Measurements from ENCODE around the gene PTGFRN. TPM values are rescaled to one million over a fixed set of nuclear protein-coding genes. Genes with fewer than 3 reads are reported as not detected.

Gene PTGFRN
- total RNA-seq, 4 donors from 2014 or later, result 10.7 to 39.8 (median 28.5) TPM

DNA sequence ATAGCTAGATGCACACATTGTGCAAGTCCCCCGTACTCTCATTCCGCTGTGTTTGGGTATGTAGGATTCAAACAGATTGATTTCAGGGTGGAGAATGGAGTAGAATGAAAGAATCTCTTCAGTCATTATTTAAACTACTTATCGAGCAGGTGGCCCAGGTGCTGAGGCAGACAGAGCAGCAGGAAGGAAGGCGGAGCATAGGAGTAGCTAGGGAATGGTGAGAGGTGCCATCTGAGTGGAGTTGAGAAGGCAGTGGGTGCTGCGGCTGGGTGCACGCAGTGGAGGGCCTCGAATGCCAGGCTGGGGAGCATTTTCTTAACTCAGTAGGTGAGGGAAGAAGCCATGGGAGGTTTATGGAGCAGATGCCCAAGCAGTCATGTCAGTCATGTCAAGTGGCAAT, 46.7 kb downstream of the PTGFRN start:
- TF ChIP-seq, protein P1, sequence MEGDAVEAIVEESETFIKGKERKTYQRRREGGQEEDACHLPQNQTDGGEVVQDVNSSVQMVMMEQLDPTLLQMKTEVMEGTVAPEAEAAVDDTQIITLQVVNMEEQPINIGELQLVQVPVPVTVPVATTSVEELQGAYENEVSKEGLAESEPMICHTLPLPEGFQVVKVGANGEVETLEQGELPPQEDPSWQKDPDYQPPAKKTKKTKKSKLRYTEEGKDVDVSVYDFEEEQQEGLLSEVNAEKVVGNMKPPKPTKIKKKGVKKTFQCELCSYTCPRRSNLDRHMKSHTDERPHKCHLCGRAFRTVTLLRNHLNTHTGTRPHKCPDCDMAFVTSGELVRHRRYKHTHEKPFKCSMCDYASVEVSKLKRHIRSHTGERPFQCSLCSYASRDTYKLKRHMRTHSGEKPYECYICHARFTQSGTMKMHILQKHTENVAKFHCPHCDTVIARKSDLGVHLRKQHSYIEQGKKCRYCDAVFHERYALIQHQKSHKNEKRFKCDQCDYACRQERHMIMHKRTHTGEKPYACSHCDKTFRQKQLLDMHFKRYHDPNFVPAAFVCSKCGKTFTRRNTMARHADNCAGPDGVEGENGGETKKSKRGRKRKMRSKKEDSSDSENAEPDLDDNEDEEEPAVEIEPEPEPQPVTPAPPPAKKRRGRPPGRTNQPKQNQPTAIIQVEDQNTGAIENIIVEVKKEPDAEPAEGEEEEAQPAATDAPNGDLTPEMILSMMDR (IDR thresholded peaks at IDR 0.05), result no peak
- DNase-seq (ENCODE audit: low spot score) (no peak), ATAC-seq (ENCODE audit: low FRiP score) (no peak)

DNA sequence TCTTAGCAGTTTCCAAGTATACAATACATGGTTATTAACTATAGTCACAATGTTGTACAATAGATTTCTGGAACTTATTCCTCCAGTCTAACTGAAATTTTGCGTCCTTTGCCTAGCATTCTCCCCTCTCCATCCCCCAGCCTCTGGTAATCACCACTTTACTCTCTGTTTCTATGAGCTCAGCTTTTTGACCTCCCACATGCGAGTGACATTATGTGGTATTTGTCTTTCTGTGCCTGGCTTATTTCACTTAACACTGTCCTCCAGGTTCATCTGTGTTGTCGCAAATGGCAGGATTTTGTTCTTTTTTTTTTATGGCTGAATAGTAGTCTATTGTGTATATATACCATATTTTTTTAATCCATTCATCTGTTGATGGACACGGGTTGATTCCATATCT, 47.9 kb downstream of the PTGFRN start:
- TF ChIP-seq, protein P1 (IDR thresholded peaks at IDR 0.05), result no peak
- no peak for ATAC-seq (ENCODE audit: low FRiP score)
- no peak for DNase-seq (ENCODE audit: low spot score)

DNA sequence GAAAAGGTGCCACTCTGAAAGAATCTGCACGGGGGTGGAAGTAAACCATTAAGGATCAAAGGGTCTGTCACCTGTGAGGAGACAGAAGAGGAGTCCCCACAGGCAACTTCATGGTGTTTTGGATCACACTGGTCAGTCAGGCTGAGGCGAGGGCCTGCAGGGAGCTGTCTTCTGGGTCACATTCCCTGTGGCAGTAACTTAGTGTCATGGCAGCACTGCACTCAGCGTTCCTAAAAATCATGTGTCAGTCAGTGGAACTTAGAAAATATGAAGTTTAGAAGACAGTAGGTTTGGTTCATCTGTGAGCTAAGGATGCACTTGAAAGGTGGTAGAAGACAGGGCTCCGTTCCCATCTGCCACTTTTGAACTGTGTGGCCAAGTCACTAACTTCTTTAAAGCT, 48.4 kb downstream of the PTGFRN start:
- TF ChIP-seq, protein P1 (IDR thresholded peaks at IDR 0.05), result no peak
- ATAC-seq (ENCODE audit: low FRiP score) (no peak), DNase-seq (ENCODE audit: low spot score) (no peak)

DNA sequence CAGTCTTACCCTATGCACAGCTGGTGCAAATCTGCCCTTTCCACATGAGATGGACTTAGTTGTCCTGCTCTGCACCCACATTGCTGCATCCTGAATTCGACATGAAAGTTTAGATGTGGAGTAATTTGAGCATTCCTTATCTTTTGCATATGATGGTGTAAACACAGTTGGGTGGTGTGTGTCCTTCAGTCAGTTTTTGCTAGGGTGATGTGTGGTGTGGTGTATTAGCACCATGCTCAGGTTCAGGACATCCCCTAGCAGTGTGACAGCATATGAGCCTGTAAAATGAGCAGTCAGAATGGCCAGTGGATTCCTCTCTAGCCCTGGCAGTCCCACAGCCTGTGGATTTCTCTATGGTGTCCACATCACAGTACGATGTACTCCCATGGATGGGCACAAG, 49.3 kb downstream of the PTGFRN start:
- DNase-seq (ENCODE audit: low spot score), result no peak
- TF ChIP-seq, protein P1 (IDR thresholded peaks at IDR 0.05), result no peak
- ATAC-seq (ENCODE audit: low FRiP score), result no peak

DNA sequence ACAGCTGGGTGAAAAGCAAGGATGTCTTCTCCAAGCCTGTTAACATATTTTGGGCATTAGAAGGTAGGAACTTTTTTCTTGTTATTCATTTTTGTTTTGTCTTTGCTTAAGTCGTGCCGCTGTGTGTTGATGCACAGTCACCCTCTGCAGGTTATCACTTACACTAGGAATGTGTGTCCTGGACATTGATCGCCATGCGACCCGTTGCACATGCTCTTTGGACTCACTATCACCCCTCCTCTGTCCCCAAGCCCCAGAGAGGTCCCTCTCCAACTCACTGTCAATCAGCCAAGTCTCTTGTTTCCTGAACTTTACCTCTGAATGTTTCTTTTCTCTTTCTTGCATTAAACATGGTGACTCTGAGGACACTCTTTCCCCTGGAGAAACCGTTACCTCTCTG, 51.9 kb downstream of the PTGFRN start:
- TF ChIP-seq, protein P1 (IDR thresholded peaks at IDR 0.05), result no peak
- DNase-seq (ENCODE audit: low spot score) (no peak), ATAC-seq (ENCODE audit: low FRiP score) (no peak)

DNA sequence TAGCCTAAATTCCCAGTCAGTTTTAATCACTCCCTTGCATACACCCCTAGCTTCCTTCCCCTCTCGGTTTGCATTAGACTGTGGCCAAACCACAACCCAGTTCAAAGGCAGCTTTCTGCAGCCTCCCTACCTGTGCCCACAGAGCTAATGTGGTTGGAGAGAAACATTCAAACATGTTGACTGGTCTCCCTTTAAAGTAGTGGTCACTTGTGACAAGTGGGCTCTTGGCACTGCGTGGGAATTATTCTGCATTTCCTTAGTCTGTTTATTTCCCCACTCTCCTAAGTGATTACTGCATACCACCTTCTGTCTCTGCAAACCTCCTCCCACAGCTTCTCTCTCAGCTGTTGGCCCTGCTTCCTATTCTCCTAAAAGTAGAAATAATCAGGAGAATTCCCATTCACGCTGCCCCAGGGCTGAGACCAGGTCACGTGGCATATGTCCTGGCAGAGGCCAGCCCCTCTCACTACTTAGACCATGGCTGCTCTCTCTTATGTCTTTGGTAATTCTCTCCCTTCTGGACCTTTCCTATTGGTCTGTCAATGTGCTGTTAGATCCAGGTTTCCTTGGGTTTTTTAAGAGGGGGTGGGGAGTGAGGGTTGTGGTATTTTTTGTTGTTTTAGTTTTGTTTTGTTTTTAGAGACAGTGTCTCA, 53.4 kb downstream of the PTGFRN start:
- TF ChIP-seq, protein P1 (IDR thresholded peaks at IDR 0.05), result no peak
- DNase-seq (ENCODE audit: low spot score) (no peak), ATAC-seq (ENCODE audit: low FRiP score) (peak; percentile 31)

DNA sequence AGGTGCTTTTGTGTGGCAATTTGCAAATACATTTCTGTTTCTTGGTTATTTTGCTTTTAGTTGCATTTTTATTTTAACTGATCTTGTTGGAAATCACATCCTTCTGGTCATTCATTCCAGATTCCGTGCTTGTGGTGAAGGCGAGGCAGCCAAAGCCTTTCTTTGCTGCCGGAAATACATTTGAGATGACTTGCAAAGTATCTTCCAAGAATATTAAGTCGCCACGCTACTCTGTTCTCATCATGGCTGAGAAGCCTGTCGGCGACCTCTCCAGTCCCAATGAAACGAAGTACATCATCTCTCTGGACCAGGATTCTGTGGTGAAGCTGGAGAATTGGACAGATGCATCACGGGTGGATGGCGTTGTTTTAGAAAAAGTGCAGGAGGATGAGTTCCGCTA, 57.1 kb downstream of the PTGFRN start:
- ATAC-seq (ENCODE audit: low FRiP score) (no peak), DNase-seq (ENCODE audit: low spot score) (no peak)
- TF ChIP-seq, protein P1 (IDR thresholded peaks at IDR 0.05), result no peak

All from omental fat pad (tissue), 4 donors.